Measurements from ENCODE around the gene LDLRAD1. TPM values are rescaled to one million over a fixed set of nuclear protein-coding genes. Genes with fewer than 3 reads are reported as not detected.

Gene LDLRAD1
- total and polyA plus RNA-seq, 2 of the 13 experiments (the other 11 are each of a cell fraction or from before 2014, with no cell fraction given) = 2.5 to 14.0 TPM

GRCh38 chr1:54052934-54053744 is 35.2 kb upstream of the LDLRAD1 start, which contains the start of the genes TCEANC2 and TMEM59 (continued):
- peak; percentile 24; the same call in 1 of the 2 replicates for TF ChIP-seq ZNF280D (CRISPR knock-in tag; IDR thresholded peaks at IDR 0.05)
- TF ChIP-seq ZNF281 (CRISPR knock-in tag; IDR thresholded peaks at IDR 0.05; ENCODE audit: borderline replicate concordance) = no peak
- TF ChIP-seq PRPF4 (IDR thresholded peaks at IDR 0.05; ENCODE audit: low read depth, low read length, poor library complexity, severe bottlenecking) = no peak
- no peak for TF ChIP-seq JDP2 (CRISPR knock-in tag; IDR thresholded peaks at IDR 0.05; ENCODE audit: borderline replicate concordance)
- 0 out of 2 replicates have a peak, but pooled peaks have one; percentile 52 for TF ChIP-seq HNF1A (IDR thresholded peaks at IDR 0.05; ENCODE audit: low read depth)
- peak; percentile 66; the same call in 1 of the 2 replicates for TF ChIP-seq HNF1A (CRISPR knock-in tag; IDR thresholded peaks at IDR 0.05; ENCODE audit: borderline replicate concordance)
- TF ChIP-seq TGIF2 (CRISPR knock-in tag; IDR thresholded peaks at IDR 0.05) = peak; percentile 92
- TF ChIP-seq PCBP2 (optimal IDR thresholded peaks at IDR 0.05; ENCODE audit: low read depth, low read length, poor library complexity, severe bottlenecking) = no peak
- no peak for TF ChIP-seq MLLT10 (CRISPR knock-in tag; IDR thresholded peaks at IDR 0.05)
- TF ChIP-seq ZNF619 (CRISPR knock-in tag; IDR thresholded peaks at IDR 0.05) = no peak
- no peak for TF ChIP-seq ZNF800 (CRISPR knock-in tag; IDR thresholded peaks at IDR 0.05)
- TF ChIP-seq SAP130 (CRISPR knock-in tag; IDR thresholded peaks at IDR 0.05; ENCODE audit: low read depth) = peak; percentile 84
- TF ChIP-seq MLX (CRISPR knock-in tag; IDR thresholded peaks at IDR 0.05) = no peak; the same call in 1 of the 2 replicates
- TF ChIP-seq ZNF841 (CRISPR knock-in tag; IDR thresholded peaks at IDR 0.05; ENCODE audit: borderline replicate concordance) = no peak
- TF ChIP-seq ZNF274 (CRISPR knock-in tag; IDR thresholded peaks at IDR 0.05) = peak; percentile 39; the same call in 1 of the 2 replicates
- no peak for TF ChIP-seq ZNF121 (CRISPR knock-in tag; IDR thresholded peaks at IDR 0.05)

Data from HepG2 (cell line).